NB4 (cell line): ENCODE data around the gene ERBB4.

Source experiments
- DNase-seq: peaks from one replicate; pipeline ENCODE4 v3.0.0; 2010; ENCODE audit warnings: low read depth
- H3K4me3 ChIP-seq: one replicate; pipeline ENCODE4 v1.5.1; 2011; ENCODE audit warnings: mild to moderate bottlenecking, low read depth, low read length, moderate library complexity
- CTCF ChIP-seq: IDR thresholded peaks from one replicate; pipeline ENCODE4 v1.5.1; 2012; ENCODE audit warnings: low read depth, low read length
- MAX ChIP-seq: IDR thresholded peaks from 2 replicates; pipeline ENCODE4 v1.6.1; 2011; ENCODE audit warnings: low read depth, low read length
- MYC ChIP-seq: IDR thresholded peaks from 2 replicates; pipeline ENCODE4 v1.6.1; 2011; ENCODE audit warnings: low read depth, low read length
- POLR2A ChIP-seq: IDR thresholded peaks from 2 replicates; pipeline ENCODE4 v1.6.1; 2011; ENCODE audit warnings: mild to moderate bottlenecking; ENCODE audit not compliant: insufficient read length; ENCODE audit errors: extremely low read depth

The ERBB4 gene

GRCh38 chr2:211371465-211371864, 1167.1 kb downstream of the ERBB4 start:
- no peak overlapping the region for H3K4me3 ChIP-seq
- no peak for DNase-seq
- TF ChIP-seq POLR2A (no peak), MAX (no peak), CTCF (no peak), MYC (no peak)

- no peak overlapping the region for H3K4me3 ChIP-seq
- no peak for TF ChIP-seq POLR2A
- no peak for TF ChIP-seq MAX
- DNase-seq = no peak
Observed at GRCh38 chr2:211368467-211368866, 1170.1 kb downstream of the ERBB4 start.

- TF ChIP-seq MYC (no peak), CTCF (no peak), MAX (no peak), POLR2A (no peak)
- H3K4me3 ChIP-seq = no peak overlapping the region
- no peak for DNase-seq
Observed at GRCh38 chr2:211367711-211368110, 1170.9 kb downstream of the ERBB4 start.

- no peak for DNase-seq
- TF ChIP-seq POLR2A (no peak), MYC (no peak), CTCF (no peak), MAX (no peak)
- no peak overlapping the region for H3K4me3 ChIP-seq
Observed at GRCh38 chr2:211367293-211367692, 1171.3 kb downstream of the ERBB4 start.

- no peak overlapping the region for H3K4me3 ChIP-seq
- no peak for DNase-seq
- TF ChIP-seq CTCF = no peak
- TF ChIP-seq MYC = no peak
- TF ChIP-seq MAX = no peak
- TF ChIP-seq POLR2A = no peak
Observed at GRCh38 chr2:211364911-211365310, 1173.7 kb downstream of the ERBB4 start.

- H3K4me3 ChIP-seq = no peak overlapping the region
- DNase-seq = no peak
- TF ChIP-seq POLR2A (no peak), MAX (no peak), CTCF (no peak), MYC (no peak)
Observed at GRCh38 chr2:211361383-211361782, 1177.2 kb downstream of the ERBB4 start.
